Subcutaneous abdominal adipose tissue (tissue), 5 donors: ENCODE results near the gene NCK2.

Source experiments
- H3K27ac ChIP-seq: one replicate; pipeline ENCODE4 v1.7.0; 2013; ENCODE audit warnings: low read depth, mild to moderate bottlenecking, inconsistent platforms, low read length, moderate library complexity
- H3K27me3 ChIP-seq, 5 donors: one replicate each; pipeline ENCODE4 v1.7.0; 2013; ENCODE audit warnings: low read length in 5 of 5, inconsistent platforms in 1 of 5; ENCODE audit not compliant: control insufficient read depth in 5 of 5, insufficient read depth in 4 of 5
- H3K36me3 ChIP-seq, 5 donors: one replicate each; pipeline ENCODE4 v1.7.0; 2013; ENCODE audit warnings: low read length in 5 of 5; ENCODE audit not compliant: control insufficient read depth in 5 of 5, insufficient read depth in 5 of 5
- H3K4me1 ChIP-seq, 5 donors: one replicate each; pipeline ENCODE4 v1.7.0; 2013; ENCODE audit warnings: low read length in 5 of 5, mild to moderate bottlenecking in 3 of 5, moderate library complexity in 1 of 5; ENCODE audit not compliant: control insufficient read depth in 5 of 5, insufficient read depth in 5 of 5
- H3K4me3 ChIP-seq, 5 donors: one replicate each; pipeline ENCODE4 v1.7.0; 2013; ENCODE audit warnings: low read length in 5 of 5, low read depth in 1 of 5
- H3K9ac ChIP-seq, 5 donors: one replicate each; pipeline ENCODE4 v1.7.0; 2013; ENCODE audit warnings: low read length in 5 of 5, mild to moderate bottlenecking in 4 of 5, moderate library complexity in 3 of 5
- H3K9me3 ChIP-seq, 5 donors: one replicate each; pipeline ENCODE4 v1.7.0; 2013; ENCODE audit warnings: low read length in 5 of 5; ENCODE audit not compliant: control insufficient read depth in 5 of 5
- donor health status: healthy.
- donor health status: healthy.
- donor health status: healthy.
- donor health status: healthy.
- donor health status: healthy.

Gene NCK2

GRCh38 chr2:105870858-105871257, 126.1 kb downstream of the NCK2 start:
- Histone ChIP-seq H3K9me3 (no peaks in the 10 kb centered on the region), H3K27ac (no peak overlapping the region), H3K4me3 (no peak overlapping the region), H3K9ac (no peak overlapping the region), H3K4me1 (peaks cover 9 to 36% (median 20%) of the 10 kb centered on the region in 5 donors), H3K36me3 (peaks cover 0 to 3% (median 0%) of the 10 kb centered on the region in 5 donors), H3K27me3 (no peaks in the 10 kb centered on the region)

- H3K27me3 ChIP-seq = no peaks in the 10 kb centered on the region
- H3K27ac ChIP-seq = no peak overlapping the region
- peaks cover 0 to 5% (median 0%) of the 10 kb centered on the region in 5 donors for H3K36me3 ChIP-seq
- H3K9me3 ChIP-seq = no peaks in the 10 kb centered on the region
- H3K4me1 ChIP-seq = peaks cover 6 to 36% (median 19%) of the 10 kb centered on the region in 5 donors
- H3K4me3 ChIP-seq = no peak overlapping the region
- H3K9ac ChIP-seq = no peak overlapping the region
Observed at GRCh38 chr2:105872142-105872728, 127.5 kb downstream of the NCK2 start.

- H3K27ac ChIP-seq = no peak overlapping the region
- no peaks in the 10 kb centered on the region for H3K9me3 ChIP-seq
- H3K36me3 ChIP-seq = peaks cover 0 to 5% (median 0%) of the 10 kb centered on the region in 5 donors
- no peaks in the 10 kb centered on the region for H3K27me3 ChIP-seq
- no peak overlapping the region for H3K9ac ChIP-seq
- H3K4me1 ChIP-seq = peaks cover 4 to 34% (median 13%) of the 10 kb centered on the region in 5 donors
- no peak overlapping the region for H3K4me3 ChIP-seq
Observed at GRCh38 chr2:105872830-105873229, 128.1 kb downstream of the NCK2 start.

- H3K9me3 ChIP-seq = no peaks in the 10 kb centered on the region
- H3K4me1 ChIP-seq = peaks cover 0 to 31% (median 8%) of the 10 kb centered on the region in 5 donors
- peaks cover 0 to 5% (median 0%) of the 10 kb centered on the region in 5 donors for H3K36me3 ChIP-seq
- no peak overlapping the region for H3K9ac ChIP-seq
- H3K27ac ChIP-seq = no peak overlapping the region
- no peak overlapping the region for H3K4me3 ChIP-seq
- H3K27me3 ChIP-seq = no peaks in the 10 kb centered on the region
Observed at GRCh38 chr2:105873281-105873680, 128.6 kb downstream of the NCK2 start.

GRCh38 chr2:105873721-105874120, 129.0 kb downstream of the NCK2 start:
- Histone ChIP-seq H3K36me3 (peaks cover 0 to 5% (median 3%) of the 10 kb centered on the region in 5 donors), H3K9me3 (no peaks in the 10 kb centered on the region), H3K9ac (no peak overlapping the region), H3K4me3 (no peak overlapping the region), H3K4me1 (peaks cover 0 to 27% (median 5%) of the 10 kb centered on the region in 5 donors), H3K27ac (no peak overlapping the region), H3K27me3 (no peaks in the 10 kb centered on the region)

- no peaks in the 10 kb centered on the region for H3K27me3 ChIP-seq
- H3K9ac ChIP-seq = no peak overlapping the region
- H3K9me3 ChIP-seq = no peaks in the 10 kb centered on the region
- H3K36me3 ChIP-seq = peaks cover 0 to 6% (median 3%) of the 10 kb centered on the region in 5 donors
- H3K27ac ChIP-seq = no peak overlapping the region
- no peak overlapping the region for H3K4me3 ChIP-seq
- H3K4me1 ChIP-seq = peaks cover 0 to 19% (median 0%) of the 10 kb centered on the region in 5 donors
Observed at GRCh38 chr2:105874466-105874865, 129.8 kb downstream of the NCK2 start.

GRCh38 chr2:105875241-105875640, 130.5 kb downstream of the NCK2 start:
- H3K27ac ChIP-seq = no peak overlapping the region
- no peak overlapping the region for H3K4me3 ChIP-seq
- peaks cover 0 to 6% (median 3%) of the 10 kb centered on the region in 5 donors for H3K36me3 ChIP-seq
- H3K9ac ChIP-seq = no peak overlapping the region
- H3K4me1 ChIP-seq = peaks cover 0 to 14% (median 0%) of the 10 kb centered on the region in 5 donors
- no peaks in the 10 kb centered on the region for H3K27me3 ChIP-seq
- H3K9me3 ChIP-seq = no peaks in the 10 kb centered on the region

GRCh38 chr2:105876191-105876590, 131.5 kb downstream of the NCK2 start:
- Histone ChIP-seq H3K9me3 (no peaks in the 10 kb centered on the region), H3K27me3 (no peaks in the 10 kb centered on the region), H3K4me3 (no peak overlapping the region), H3K4me1 (peaks cover 0 to 11% (median 0%) of the 10 kb centered on the region in 5 donors), H3K36me3 (peaks cover 0 to 7% (median 4%) of the 10 kb centered on the region in 5 donors), H3K27ac (no peak overlapping the region), H3K9ac (no peak overlapping the region)

- Histone ChIP-seq H3K4me1 (peaks cover 0 to 10% (median 0%) of the 10 kb centered on the region in 5 donors), H3K9me3 (no peaks in the 10 kb centered on the region), H3K27me3 (no peaks in the 10 kb centered on the region), H3K9ac (no peak overlapping the region), H3K27ac (no peak overlapping the region), H3K4me3 (no peak overlapping the region), H3K36me3 (peaks cover 0 to 20% (median 18%) of the 10 kb centered on the region in 5 donors)
Observed at GRCh38 chr2:105877945-105878344, 133.2 kb downstream of the NCK2 start.

- no peaks in the 10 kb centered on the region for H3K27me3 ChIP-seq
- H3K9ac ChIP-seq = no peak overlapping the region
- no peak overlapping the region for H3K4me3 ChIP-seq
- peaks cover 0 to 13% (median 4%) of the 10 kb centered on the region in 5 donors for H3K4me1 ChIP-seq
- no peak overlapping the region for H3K27ac ChIP-seq
- peaks cover 0 to 23% (median 18%) of the 10 kb centered on the region in 5 donors for H3K36me3 ChIP-seq
- H3K9me3 ChIP-seq = no peaks in the 10 kb centered on the region
Observed at GRCh38 chr2:105879106-105879802, 134.5 kb downstream of the NCK2 start.
